ENCODE data around the gene TET3.

Gene TET3

DNA sequence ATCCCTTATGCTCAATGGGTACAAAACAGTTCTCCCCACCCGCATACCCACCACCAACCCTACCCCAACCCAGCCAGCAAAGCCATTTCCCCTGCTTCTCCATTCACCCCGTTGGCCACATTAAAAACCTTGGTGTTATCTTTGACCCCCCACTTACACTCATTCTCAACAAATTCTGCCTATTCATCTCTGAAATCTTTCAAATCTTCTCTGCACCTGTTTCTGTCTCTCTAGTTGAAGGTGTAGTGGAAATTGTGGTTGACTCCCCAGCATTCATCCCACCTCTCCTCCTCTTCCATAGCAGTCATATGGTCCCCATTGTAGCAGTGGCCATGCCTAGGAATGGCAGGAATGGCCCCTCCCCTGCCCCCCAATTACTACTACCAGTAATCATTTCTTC lies 20.5 kb upstream of the TET3 start:
- DNase-seq (ENCODE audit: low read depth, low spot score), result no peak

DNA sequence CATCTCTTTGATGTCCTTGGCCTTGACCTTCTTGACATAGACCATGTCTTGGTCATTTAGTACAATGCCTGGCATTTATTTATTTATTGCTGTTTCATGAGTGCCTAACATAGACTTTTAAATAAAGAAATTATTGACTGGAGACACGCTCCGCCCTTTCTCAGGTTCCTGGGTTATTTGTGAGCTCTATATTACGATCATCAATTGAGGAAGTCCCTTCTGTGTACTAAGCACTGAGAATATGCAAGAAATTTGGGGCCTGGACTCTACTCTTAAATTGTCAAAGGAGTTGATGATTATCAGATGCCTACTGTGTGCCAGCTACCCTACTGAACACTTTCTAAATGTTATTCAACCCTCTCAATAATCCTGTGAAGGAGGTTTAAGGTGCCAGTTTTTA lies 19.7 kb upstream of the TET3 start:
- no peak for DNase-seq (ENCODE audit: low read depth, low spot score)

DNA sequence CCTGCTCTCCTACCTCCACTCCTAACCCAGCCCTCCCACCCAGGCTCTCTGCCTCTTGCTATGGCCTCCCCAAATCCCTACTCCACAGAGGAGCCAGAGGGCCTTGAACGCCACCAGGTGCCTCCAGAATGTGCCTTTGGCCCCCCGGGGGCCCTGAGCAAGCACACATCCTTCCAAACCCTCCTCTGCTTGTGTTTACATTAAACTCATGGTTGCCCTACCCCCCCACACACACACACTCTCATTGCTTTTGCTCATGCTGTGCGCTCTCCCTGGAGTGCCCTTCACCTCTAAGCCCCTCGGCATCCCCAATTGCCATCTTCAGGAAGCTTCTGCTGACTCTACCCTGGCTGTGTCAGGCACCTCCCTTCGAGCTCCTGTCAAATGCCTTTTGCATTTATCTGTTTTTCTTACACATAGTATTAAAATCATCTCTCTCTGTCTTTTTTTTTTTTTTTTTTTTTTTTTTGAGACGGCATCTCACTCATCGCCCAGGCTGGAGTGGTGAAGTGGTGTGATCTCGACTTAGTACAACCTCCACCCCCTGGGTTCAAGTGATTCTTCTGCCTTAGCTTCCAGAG lies 16.3 kb upstream of the TET3 start:
- no peak for DNase-seq (ENCODE audit: low read depth, low spot score)

DNA sequence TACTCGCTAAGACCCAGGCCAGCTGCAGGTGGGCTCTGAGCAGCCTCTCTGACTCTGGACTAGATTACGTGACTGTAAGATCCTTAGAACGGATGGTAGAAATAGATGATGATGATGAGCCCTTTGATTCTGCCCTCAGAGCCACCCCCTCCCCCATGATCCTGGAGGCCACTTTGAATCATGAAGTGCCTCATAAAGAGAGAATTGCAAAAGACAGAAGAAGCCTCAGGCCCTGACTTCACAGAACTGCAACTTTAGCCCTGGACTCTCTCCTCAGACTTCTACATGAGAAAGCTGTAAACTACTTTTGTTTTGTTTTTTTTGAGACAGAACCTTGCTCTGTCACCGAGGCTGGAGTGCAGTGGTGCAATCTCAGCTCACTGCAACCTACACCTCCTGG lies 15.4 kb upstream of the TET3 start:
- DNase-seq (ENCODE audit: low read depth, low spot score), result no peak

DNA sequence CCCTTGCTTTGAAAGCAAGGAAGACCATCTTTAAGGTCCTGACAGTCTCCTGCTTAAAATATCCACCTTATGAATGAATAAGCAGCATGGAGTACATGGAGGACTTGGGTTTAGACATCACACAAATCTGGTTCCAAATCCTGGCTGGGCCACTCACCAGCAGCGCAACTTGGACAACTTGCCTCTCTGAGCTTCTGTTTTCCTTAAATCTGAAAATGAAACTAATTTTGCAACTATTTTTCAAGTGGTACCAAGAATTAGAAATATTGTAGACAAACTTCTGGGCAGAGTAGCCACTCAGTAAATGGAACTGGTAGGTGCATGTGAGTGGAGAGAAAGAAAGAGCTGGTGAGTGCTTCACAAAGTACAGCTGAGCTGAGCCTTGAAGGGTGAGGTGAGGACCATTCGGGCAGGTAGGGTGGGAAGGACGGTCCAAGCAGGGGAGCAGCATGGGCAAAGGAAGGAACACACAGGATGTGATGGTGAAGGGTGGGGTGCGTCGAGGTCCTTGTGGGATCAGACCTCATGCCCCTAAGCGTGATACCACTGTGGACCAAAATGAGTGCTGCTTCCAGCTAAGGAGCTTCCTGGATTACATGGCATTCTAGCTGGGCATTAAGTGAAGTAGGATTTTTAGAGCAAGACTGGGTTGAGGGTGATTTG lies 14.4 kb upstream of the TET3 start:
- DNase-seq (ENCODE audit: low read depth, low spot score), result no peak

DNA sequence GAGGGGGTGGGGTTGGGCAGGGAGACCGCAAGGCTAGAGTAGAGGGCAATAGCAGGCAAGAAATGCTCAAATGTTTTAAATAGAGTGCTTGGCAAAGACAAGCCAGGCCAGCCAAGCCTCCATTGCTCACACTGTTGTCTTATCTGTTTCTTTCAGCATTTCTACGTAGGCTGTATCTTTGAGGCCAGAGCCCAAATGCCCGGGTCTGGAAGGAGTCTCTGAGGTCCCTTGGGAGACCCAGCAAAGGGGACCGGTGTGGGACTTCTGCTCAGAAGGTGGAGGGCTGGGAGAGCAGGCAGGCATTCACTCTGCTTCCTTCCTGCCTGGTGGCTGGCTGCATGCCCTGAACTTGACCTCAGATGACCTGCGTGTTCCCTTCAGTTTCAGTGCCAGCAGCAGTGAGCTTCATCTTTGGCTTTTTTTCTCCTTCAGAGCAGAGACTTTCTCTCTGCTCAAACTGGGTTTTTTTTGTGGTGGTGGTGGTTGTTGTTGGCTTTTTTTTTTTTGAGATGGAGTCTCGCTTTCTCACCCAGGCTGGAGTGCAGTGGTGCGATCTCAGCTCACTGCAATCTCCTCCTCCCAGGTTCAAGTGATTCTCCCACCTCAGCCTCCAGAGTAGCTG lies 13.7 kb upstream of the TET3 start:
- no peak for DNase-seq (ENCODE audit: low read depth, low spot score)

DNA sequence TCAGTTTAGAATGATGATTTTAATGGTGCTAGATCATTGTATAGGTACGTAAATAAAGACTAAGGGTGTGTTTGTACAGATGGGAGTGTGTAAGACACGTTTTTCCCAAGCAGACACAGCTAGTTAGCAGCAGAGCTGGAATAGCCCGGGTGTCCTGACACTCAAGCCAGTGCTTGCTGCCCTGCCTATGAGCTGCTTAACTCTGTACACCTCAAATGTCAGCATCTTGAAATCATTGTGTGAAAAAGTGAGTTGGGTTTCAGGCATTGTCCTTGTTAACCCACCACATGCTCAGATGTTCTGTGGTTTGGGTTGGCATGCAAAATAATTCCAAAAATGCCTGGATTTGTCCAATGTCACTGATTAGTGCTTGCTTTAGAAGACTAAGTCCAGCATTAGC lies 13.0 kb upstream of the TET3 start:
- no peak for DNase-seq (ENCODE audit: low read depth, low spot score)

DNA sequence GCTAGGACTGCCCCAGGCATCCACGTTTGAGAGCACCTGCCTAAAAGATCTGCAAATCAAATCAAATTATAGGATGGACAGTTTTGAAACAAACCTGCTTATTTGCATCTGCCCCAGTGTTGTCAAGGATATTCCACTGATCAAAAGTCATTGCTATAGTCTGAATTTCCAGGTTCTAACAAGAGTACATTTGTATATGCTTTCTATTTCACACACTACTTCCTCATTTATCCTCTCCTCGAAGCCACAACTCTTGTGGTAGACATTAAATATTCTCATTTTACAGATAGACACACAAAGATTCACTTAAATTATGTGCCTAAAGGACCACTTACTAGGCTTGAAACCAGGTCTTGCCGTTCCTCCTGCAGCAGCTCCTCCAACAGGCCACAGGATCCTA lies 11.9 kb upstream of the TET3 start:
- DNase-seq (ENCODE audit: low read depth, low spot score), result no peak

DNA sequence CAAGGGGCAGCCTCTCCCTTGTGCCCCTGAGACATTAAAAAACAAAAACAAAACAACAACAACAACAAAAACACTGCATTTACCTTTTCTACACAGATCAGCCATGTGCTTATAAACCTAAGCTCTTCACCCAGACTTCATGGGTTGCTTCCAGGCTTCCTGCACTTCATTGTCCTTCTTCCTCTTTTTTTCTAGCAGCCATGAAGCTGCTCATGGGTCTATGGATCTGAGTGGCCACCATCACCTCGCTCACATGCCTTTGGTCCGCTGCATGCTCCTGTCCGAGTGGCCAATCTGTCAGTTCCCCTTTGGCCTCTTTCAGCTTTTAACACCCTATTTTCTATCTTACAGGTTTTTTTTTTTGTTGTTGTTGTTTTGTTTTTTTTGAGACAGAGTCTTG lies 9.0 kb upstream of the TET3 start:
- no peak for DNase-seq (ENCODE audit: low read depth, low spot score)

DNA sequence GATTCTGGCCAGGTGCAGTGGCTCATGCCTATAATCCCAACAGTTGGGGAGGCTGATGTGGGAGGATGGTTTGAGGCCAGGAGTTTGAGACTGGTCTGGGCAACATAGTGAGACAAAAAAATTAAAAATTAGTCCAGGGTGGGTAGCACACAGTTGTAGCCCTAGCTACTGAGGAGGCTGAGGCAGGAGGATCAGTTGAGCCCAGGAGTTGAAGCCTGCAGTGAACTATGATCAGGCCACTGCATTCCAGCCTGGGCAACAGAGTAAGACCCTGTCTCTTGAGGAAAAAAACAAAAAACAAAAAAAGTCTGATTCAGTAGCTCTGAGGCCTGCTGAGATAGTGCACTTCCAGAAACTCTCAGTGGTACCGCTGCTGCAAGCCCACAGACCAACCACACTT lies 7.9 kb upstream of the TET3 start:
- no peak for DNase-seq (ENCODE audit: low read depth, low spot score)

DNA sequence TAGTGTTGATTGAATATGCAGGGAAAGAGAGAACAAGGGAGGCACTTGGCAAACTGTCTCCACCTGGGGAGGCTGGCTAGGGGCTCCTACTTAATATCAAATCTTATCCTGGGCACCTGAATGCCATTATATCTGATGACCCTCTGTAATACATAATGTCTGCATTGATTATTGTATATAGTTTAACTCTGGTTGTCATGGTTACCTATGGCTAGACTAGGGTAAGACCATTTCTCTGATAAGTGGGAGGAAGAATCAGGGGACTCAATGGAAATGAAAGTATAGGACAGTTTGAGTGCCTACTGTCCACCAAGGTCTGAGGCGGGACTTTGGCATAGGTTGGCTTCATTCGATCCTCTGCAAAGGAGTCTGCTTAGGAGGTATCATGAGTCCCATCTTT lies 7.2 kb upstream of the TET3 start:
- no peak for DNase-seq (ENCODE audit: low read depth, low spot score)

DNA sequence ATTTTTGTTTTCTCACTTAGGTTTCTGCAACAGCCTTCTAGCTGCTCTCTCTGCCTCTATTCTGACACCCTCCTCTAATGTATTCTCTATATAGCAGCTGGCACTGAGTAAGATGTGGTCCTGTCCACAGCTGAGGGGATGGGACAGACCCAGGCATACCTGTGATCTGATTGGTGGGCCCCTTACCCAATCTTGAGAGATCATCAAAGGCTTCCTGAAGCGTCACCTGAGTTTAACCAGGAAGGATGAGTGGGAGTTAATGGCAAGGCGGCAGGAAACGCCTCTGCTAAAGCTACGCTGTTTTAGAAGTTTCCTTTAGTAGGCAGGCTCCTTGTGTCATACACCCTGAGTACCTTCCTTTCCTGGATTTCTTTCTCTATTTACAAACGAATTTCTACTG lies 5.7 kb upstream of the TET3 start:
- DNase-seq (ENCODE audit: low read depth, low spot score), result no peak

DNA sequence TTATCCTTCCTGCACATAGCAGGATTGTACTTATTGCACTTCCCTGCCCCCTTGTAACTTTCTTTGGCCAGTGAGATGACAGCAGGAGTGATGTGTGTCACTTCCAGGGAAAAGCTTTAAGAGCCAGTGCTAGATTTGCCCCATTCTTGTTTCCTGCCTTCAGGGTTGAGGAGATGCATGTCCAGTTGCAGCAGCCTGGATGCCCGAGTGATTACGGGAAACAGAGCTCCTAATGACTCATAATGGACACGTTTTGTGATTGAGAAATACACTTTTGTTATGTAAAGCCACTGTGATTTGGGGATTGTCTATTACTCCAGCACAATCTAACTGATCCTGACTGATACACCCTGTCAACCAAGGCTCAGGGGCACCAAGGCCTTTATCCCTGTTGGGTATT lies 5.0 kb upstream of the TET3 start:
- no peak for DNase-seq (ENCODE audit: low read depth, low spot score)

DNA sequence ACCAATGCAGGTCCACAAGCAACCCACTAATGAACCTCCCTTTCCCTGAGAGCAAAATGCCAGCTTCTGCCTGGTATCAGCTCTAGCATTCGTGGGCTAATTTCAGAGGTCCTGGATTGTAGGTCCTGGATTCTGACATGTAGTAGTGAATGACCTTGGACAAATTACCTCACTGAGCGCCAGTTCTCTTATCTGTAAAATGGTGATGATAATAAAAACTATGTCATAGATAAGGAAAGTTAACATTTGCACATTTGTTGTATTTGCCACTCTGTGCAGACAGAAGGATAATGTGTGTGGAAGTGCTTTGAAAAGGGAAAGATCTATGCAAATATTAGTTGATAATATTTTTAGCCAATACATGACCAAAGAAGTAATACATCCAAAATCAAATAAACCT lies 4.1 kb upstream of the TET3 start:
- DNase-seq (ENCODE audit: low read depth, low spot score), result no peak

DNA sequence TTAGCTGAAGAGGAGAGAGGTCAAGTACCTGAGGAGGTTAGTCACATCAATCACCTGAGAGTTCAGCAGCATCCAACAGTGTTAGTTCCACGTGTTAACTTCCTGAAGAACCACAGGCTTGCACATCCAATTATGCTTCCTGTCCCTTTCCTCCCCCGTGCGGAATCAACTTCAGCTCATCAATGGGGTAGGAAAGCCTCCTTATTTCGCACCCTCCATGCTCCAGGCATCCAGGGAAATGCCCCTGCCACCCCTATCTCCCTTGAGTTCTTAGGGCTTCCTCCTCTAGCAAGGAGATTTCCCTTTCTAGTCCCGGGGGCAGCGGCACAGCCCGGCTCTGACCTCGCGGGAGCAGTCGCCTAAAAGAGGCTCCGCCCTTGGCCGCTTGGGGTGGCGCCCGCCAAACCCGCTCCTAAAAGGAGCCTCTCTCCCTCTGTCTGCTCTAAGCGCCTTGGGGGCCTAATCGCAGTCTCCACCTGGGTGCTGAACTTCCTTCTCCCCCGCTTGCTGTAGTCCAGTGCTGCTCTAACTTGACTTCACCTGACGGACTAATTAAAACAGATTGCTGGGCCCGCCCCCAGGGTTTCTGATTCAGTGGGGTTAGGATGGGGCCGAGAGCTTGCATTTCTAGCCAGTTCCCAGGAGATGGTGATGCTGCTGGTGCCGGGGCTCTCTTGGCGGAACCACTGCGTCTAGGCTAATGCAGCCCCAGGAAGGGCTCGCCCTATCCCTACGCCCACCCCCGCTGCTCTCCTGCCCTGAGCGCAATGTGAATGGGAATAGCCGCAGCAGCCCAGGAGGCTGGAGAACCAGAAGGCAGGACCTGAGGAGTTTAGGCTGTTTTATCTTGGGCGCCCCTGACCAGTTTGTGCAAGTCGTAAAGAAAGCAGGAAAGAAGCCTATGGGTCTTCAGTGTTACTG lies 3.4 kb upstream of the TET3 start:
- no peak for DNase-seq (ENCODE audit: low read depth, low spot score)

DNA sequence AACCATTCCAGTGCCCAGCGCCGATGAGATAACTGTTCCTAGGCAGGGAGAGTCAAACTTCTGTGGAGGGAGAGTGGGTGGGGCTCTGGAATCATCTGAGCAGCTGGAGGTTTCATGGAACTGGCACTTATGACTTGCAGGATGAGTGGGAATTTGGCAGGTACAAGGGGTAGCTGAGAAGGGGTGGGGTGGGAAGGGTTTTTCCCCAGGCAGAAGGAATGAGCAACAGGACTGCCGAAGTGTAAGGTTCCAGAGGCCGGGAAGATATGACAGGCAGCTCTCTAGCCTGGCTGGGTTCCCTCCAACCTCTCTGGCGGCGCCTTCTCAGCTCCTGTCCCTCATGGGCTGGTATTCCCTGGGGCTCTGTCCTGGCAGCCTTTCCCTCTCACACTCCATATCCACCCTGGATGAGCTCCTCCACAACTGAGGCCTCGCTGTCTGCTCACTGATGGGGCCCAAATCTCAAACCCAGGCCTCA lies 2.5 kb upstream of the TET3 start:
- no peak for DNase-seq (ENCODE audit: low read depth, low spot score)

DNA sequence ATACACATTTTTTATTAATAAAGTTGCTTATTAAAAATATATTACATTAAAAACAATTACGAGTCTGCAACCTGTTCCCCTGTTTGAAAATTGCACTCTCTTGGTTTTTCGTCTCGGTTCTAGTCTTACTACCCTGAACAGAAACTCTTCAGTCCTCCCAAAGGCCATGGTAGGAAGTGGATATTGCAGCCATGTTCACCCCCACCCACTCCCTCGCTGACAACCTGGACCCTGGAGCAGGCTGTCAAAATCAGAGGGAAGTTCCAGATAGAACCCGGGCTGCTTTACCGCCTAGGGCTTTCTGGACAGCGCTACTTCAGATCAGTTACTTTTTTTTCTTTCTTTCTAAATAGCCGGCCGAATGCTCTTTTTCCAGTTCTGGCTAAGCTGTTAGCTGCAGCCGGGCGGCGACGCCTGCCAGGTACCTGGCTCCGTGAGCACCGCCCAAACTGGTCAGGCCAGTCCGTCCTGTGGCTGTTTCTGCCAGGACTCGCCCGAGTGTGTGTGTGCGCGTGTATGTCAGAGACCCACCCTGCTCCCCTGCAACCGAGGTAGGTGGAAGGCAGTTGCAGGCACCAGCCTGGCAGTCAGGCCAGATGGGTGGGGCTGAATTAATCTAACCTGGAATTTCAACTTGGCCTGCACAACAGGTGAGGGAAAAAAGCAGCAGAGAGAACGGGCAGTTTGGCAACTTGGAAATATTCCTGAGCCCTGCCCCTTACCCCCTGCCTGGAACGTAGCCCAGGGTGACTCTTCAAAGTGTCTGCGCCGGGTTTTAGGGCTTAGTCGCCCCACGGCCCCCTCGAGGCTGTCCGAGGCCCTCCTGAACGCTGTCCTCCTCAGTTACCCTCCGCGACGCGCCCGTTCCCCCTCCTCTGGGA lies 1.1 kb upstream of the TET3 start:
- no peak for DNase-seq (ENCODE audit: low read depth, low spot score)

DNA sequence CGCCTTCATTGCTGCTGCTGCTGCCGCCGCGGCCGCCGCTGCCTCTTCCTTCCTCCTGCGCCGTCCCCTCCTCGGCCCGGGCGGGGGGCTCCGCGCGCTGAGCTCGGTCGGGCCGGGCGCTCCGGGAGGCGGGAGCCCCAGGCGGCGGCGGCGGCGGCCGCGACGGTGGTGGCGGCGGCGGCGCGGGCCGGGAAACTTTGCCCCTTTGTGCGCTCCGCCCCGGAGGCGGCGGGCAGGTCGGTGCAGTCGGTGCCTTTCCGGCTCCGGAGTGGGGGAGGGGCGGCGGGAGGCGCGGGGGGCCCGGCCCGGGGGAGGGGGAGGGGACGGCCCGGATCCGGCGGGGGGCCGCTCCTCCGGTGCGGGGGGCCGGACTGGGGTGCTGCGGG lies 205 bp downstream of the TET3 start:
- no peak for DNase-seq (ENCODE audit: low read depth, low spot score)

DNA sequence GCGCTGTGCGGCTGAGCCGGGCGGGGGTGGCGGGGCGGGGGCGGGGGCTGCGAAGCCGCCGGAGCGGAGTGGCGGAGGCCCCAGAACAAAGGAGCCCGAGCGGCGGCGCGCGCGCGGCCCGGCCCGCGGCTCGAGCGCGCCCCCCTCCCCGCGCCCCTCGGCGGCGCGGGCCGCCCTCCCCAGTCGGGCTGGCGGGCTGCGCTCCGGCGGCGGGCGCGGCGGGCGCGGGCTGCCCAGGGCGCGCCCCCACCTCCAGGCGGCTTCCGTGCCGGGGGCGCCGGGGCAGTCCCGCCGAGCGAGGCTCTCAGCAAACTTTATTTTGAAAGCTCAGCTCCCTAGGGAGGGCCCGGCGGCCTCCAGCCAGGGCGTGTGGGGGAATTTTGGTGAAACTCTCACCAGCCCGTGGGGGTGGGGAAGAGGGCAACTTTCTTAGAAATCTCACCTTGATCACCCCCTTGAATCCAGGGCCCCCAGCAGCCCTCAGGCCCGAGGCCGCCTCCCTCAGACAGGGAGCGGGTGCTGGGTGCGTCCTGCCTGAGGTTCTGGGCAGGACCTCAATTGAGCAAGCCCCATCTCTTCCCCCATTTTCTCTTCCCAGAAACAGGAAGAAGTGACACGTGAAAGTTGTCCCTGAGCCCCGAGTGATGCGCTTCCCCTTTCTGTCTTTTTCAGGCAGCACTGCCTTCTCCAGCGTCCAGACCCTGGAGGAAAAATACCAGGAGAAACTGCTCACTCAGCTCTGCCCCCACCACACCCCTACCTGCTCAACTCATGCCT lies 786 bp downstream of the TET3 start:
- no peak for DNase-seq (ENCODE audit: low read depth, low spot score)

DNA sequence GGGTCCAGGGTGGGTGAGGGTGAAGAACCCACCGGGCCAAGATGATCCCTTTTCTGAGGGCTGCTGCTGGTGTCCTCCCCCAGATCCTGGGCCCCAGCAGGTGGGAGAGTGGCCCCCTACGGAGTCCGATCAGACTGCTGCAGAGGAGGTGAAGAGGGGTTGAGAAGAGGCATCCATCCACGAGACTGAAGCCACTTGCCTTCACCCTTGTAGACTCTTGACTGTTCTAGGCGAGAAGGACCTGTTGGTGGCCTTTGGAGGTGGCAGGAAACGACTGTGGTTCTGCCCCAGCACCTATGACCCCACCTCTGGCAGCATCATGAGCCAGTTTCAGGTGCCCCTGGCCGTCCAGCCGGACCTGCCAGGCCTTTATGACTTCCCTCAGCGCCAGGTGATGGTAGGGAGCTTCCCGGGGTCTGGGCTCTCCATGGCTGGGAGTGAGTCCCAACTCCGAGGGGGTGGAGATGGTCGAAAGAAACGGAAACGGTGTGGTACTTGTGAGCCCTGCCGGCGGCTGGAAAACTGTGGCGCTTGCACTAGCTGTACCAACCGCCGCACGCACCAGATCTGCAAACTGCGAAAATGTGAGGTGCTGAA lies 1.5 kb downstream of the TET3 start:
- DNase-seq (ENCODE audit: low read depth, low spot score), result no peak
